Testis (tissue), 3 donors: ENCODE data around the gene CNNM2. TPM values are rescaled to one million over a fixed set of nuclear protein-coding genes. Genes with fewer than 3 reads are reported as not detected.

Experiments used
- DNase-seq: peaks from one replicate; pipeline ENCODE4 v3.0.0-alpha.2; 2019
- H3K27ac ChIP-seq, 2 donors: fragments of 200-600 bp; sonication (generic); one replicate each; pipeline ENCODE4 v1.5.1; 2019
- H3K27me3 ChIP-seq: fragments of 200-600 bp; sonication (generic); one replicate; pipeline ENCODE4 v1.5.1; 2019
- H3K36me3 ChIP-seq: fragments of 200-600 bp; sonication (generic); one replicate; pipeline ENCODE4 v1.5.1; 2017; ENCODE audit warnings: low read depth; ENCODE audit errors: missing control alignments
- H3K4me1 ChIP-seq: fragments of 200-600 bp; sonication (generic); one replicate; pipeline ENCODE4 v1.5.1; 2019
- H3K4me3 ChIP-seq, 2 donors: fragments of 200-600 bp; sonication (generic); one replicate each; pipeline ENCODE4 v1.5.1; 2017 to 2019
- H3K9me3 ChIP-seq: fragments of 200-600 bp; sonication (generic); one replicate; pipeline ENCODE4 v1.5.1; 2017
- POLR2A ChIP-seq: fragments of 450-650 bp; IDR thresholded peaks from one replicate; pipeline ENCODE4 v1.6.1; 2017; ENCODE audit warnings: antibody characterized with exemption, mild to moderate bottlenecking, moderate library complexity
- WGBS, 2 donors: methylation state at CpG; one replicate each; pipeline ENCODE4 v1.1.5; 2018; 5-methylcytosine and 5-hydroxymethylcytosine counted together
- intact Hi-C: fragments of 100-400 bp; cut with DNase I; formaldehyde crosslinking; loops from one replicate; pipeline ENCODE4 v1.15.1; 2023; ENCODE audit warnings: low total_unique reads
- polyA plus RNA-seq: library from polyadenylated mRNA; stranded (reverse); fragments of 350-450 nt; fragmentation: Illumina TruSeq; extraction: RNeasy Lipid Tissue Mini Kit (QIAGEN cat#74804); gene quantifications from one replicate; pipeline ENCODE4 v1.2.3, GENCODE V29; 2014; ENCODE audit warnings: low read depth, low replicate concordance; ENCODE audit not compliant: insufficient read depth
- total RNA-seq, 2 donors: library from RNA; depleted of rRNA; stranded (reverse); fragments of >200 nt; gene quantifications; one replicate each; pipeline ENCODE4 v1.2.3, GENCODE V29; 2016
- TF ChIP-seq, protein P1 (sequence below), 3 experiments: fragments of 450-650 bp in 2 of 3; fragments of 200-600 bp in 1 of 3; sonication (generic) in 1 of 3; IDR thresholded peaks; one replicate each; pipeline ENCODE4 v1.5.1; 2016 to 2019; ENCODE audit warnings: antibody characterized with exemption in 3 of 3, mild to moderate bottlenecking in 2 of 3, moderate library complexity in 1 of 3

CNNM2 gene
- total and polyA plus RNA-seq, 3 donors from 2014 or later: 9.8 to 30.5 (median 24.2) TPM

DNA sequence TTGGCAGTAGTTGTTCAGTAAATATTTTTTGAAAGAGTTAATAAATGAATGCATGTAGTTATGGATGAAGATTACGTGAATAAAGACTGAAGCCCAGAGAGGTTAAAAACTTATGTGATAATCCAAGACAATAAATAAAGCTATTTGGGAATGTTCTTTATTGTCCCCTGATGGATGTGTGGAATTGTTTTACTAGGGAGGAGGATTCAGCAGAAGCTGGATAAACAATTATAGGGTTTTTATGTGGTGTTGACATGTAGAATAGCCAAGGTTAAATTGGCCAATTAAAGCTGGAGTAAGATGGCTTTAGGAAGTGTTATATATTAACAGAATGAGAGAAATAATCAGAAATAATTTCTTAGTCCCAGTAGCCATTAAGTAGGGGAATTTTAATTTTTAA, 66.0 kb downstream of the CNNM2 start:
- TF ChIP-seq, protein P1, sequence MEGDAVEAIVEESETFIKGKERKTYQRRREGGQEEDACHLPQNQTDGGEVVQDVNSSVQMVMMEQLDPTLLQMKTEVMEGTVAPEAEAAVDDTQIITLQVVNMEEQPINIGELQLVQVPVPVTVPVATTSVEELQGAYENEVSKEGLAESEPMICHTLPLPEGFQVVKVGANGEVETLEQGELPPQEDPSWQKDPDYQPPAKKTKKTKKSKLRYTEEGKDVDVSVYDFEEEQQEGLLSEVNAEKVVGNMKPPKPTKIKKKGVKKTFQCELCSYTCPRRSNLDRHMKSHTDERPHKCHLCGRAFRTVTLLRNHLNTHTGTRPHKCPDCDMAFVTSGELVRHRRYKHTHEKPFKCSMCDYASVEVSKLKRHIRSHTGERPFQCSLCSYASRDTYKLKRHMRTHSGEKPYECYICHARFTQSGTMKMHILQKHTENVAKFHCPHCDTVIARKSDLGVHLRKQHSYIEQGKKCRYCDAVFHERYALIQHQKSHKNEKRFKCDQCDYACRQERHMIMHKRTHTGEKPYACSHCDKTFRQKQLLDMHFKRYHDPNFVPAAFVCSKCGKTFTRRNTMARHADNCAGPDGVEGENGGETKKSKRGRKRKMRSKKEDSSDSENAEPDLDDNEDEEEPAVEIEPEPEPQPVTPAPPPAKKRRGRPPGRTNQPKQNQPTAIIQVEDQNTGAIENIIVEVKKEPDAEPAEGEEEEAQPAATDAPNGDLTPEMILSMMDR (IDR thresholded peaks at IDR 0.05): no peak
- TF ChIP-seq POLR2A: no peak
- no peak overlapping the region for H3K4me3 ChIP-seq
- H3K4me1 ChIP-seq: peaks cover 17% of the 10 kb centered on the region
- H3K27ac ChIP-seq: no peak overlapping the region
- WGBS, 2 donors: 87 to 95% methylated on average over 1 of the region's 1 CpG
- no peak for DNase-seq
- no peaks in the 10 kb centered on the region for H3K36me3 ChIP-seq
- intact Hi-C loops: no loop called here
- H3K9me3 ChIP-seq: no peaks in the 10 kb centered on the region
- no peaks in the 10 kb centered on the region for H3K27me3 ChIP-seq

DNA sequence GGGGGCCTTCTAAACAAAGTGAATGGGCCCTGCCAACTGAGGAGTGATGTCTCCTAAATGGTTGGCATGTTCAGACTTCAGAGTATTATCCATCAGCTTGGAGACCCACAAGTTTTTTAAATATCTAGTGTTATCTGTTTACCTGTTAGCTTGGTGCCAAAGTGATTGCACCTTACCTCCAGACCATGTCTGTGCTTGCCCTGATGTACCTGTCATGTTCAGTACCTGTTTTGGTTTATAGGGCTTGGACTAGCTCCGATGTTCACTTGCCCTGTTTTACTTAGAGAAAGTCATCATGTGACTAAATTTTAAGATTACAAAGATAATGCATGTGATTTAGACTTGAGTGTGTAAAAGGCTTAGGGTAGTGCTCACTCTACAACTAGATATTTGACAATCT, 67.7 kb downstream of the CNNM2 start:
- Histone ChIP-seq H3K27me3 (no peaks in the 10 kb centered on the region), H3K9me3 (no peaks in the 10 kb centered on the region), H3K4me3 (peak overlapping the region in 1 of 2 donors; percentile 7), H3K27ac (no peak overlapping the region), H3K4me1 (peaks cover 17% of the 10 kb centered on the region), H3K36me3 (no peaks in the 10 kb centered on the region)
- intact Hi-C loops: no loop called here
- WGBS, 2 donors: 100% methylated on average over 1 of the region's 1 CpG
- DNase-seq: no peak
- TF ChIP-seq, protein P1 (IDR thresholded peaks at IDR 0.05): no peak
- TF ChIP-seq POLR2A: no peak

DNA sequence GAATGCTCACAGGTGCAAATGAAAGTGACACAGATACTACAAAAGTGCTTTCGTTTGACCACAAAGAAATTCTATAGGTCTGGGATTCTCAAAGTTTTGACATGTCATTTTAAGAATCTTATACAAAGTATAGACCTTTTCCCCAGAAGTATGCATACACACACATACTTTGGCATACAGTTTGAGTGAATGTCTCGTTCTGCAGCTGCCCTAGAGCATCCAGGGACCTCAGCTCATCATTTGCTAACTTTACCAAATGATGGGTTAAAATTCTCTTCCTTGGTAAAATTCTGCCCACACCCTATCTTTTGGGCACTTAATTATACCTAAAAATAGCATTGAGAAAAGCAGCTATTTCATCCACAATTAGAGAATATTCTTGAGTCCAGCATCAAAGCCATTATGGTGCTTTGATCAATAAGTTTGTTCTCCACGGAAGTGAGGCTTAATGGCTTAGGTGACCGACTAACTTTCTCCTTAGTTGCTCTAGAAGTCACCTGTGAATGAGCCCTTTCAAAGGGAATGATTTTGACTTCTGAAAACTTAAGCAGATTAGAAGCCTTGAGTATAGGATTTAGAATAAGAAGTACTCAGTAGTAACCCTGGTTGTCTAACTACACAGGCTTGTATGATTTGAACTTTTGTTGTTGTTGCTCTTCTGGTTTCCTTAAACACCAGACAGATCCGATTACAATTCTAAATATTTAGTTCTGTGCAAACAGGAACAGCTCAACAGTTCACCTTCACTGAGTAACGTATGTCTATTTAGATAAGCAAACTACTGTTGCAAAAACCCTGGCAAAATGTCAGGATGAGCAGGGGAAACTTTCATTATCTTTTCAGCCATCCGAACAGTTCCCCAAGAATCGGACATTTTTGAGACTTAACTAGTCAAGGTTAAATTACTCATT, 70.6 kb downstream of the CNNM2 start:
- TF ChIP-seq, protein P1 (IDR thresholded peaks at IDR 0.05): no peak
- no peak for TF ChIP-seq POLR2A
- H3K4me3 ChIP-seq: no peak overlapping the region
- H3K36me3 ChIP-seq: no peaks in the 10 kb centered on the region
- H3K27ac ChIP-seq: no peak overlapping the region
- no peaks in the 10 kb centered on the region for H3K9me3 ChIP-seq
- H3K4me1 ChIP-seq: peaks cover 17% of the 10 kb centered on the region
- no peaks in the 10 kb centered on the region for H3K27me3 ChIP-seq
- WGBS, 2 donors: 49 to 60% methylated on average over 8 of the region's 8 CpGs
- intact Hi-C loops: no loop called here
- no peak for DNase-seq

DNA sequence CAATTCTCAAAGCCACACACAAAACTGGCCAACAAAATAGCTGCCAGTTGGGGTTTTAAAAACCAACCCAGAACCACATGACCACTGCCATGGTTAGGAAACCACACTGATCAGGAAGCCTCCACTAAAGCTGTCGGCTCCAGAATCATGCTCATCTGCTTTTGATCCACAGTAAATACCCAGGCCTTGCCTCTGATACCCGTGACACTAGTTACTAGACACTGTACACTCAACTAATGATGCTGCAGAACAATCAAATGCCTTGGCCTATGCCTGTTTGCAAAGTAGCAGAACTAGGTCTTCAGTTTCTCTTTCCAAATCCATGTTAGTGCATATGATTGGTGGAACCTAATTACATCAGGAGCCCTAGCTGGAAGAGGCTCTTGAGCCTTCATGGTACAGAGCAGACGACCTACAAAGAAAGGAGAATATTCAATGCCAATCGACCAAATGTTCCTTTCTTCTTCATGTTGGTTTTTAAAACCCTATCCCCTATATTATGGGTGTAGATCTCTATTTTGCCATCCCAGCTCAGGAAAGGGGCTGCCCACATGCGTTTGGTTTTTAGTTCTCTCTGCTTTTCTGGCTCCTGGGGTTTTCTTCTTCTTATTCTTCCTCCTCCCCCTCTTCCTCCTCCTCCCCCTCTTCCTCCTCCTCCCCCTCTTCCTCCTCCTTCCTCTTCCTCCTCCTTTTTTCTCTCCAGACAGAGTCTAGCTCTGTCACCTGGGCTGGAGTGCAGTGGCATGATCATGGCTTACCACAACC, 76.6 kb downstream of the CNNM2 start:
- 85 to 86% methylated on average over 5 of the region's 5 CpGs for WGBS, 2 donors
- TF ChIP-seq POLR2A: no peak
- TF ChIP-seq, protein P1 (IDR thresholded peaks at IDR 0.05): no peak
- intact Hi-C loops: no loop called here
- Histone ChIP-seq H3K27ac (no peak overlapping the region), H3K27me3 (no peaks in the 10 kb centered on the region), H3K4me1 (no peaks in the 10 kb centered on the region), H3K4me3 (no peak overlapping the region), H3K36me3 (no peaks in the 10 kb centered on the region), H3K9me3 (no peaks in the 10 kb centered on the region)
- DNase-seq: no peak
